Hepatocyte (in vitro differentiated cells): ENCODE results near the gene DVL2.

Source experiments
- EZH2 ChIP-seq: fragments of 200-600 bp; sonication (generic); IDR thresholded peaks from 2 replicates; pipeline ENCODE4 v1.6.1; 2016; ENCODE audit warnings: antibody characterized with exemption, mild to moderate bottlenecking, borderline replicate concordance
- TF ChIP-seq, protein P1 (sequence below): fragments of 200-600 bp; sonication (generic); IDR thresholded peaks from 2 replicates; pipeline ENCODE4 v1.5.1; 2016; ENCODE audit warnings: antibody characterized with exemption, mild to moderate bottlenecking; ENCODE audit not compliant: poor library complexity

DNA sequence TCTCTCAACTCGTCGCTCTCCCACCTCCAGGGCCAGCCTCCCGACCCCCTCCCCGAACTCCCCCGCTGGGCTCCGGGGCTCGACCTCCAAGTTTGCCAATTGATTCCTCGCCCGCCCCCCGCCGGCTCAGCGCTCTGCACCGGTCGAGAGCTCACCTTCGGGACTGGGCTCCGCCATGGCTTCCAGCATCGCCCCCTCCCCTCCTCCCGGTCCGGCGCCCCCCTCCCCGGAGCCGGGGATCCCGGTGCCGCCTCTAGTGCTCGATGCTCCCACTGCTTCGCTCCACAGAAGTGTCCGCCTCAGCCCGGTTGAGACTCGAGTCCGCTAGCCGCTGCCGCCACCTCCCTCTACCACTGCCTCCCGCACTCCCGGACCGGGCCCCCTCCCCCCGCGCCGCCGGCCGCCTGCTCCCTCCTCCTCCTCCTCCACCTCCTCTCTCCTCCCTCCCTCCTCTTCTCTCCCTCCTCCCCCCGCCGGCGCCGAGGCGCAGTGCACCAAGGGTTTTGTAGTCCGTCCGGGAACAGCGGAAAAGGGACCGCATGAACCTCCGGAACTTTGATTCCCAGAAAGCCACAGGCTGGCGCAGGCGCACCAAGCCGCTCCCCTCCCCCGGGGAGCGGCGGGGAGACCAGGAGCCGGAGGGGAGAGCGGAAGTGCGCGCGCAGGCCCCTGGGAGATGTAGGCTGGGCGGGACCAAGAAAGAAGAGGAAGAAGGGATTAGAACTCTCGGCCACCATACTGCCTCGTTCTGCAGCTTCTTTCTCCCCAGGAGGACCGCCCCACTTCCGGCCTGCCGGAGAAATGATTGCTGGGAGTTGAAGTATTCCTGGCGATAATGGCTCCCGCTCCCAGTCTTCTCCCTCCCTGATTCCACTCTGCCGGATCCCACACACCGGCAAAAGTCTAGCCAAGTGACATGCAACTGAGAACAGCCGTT, 5.0 kb upstream of the DVL2 start, which contains the start of gene PHF23:
- TF ChIP-seq, protein P1, sequence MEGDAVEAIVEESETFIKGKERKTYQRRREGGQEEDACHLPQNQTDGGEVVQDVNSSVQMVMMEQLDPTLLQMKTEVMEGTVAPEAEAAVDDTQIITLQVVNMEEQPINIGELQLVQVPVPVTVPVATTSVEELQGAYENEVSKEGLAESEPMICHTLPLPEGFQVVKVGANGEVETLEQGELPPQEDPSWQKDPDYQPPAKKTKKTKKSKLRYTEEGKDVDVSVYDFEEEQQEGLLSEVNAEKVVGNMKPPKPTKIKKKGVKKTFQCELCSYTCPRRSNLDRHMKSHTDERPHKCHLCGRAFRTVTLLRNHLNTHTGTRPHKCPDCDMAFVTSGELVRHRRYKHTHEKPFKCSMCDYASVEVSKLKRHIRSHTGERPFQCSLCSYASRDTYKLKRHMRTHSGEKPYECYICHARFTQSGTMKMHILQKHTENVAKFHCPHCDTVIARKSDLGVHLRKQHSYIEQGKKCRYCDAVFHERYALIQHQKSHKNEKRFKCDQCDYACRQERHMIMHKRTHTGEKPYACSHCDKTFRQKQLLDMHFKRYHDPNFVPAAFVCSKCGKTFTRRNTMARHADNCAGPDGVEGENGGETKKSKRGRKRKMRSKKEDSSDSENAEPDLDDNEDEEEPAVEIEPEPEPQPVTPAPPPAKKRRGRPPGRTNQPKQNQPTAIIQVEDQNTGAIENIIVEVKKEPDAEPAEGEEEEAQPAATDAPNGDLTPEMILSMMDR: no peak
- no peak for TF ChIP-seq EZH2
